ENCODE measurements around the gene F8. TPM values are rescaled to one million over a fixed set of nuclear protein-coding genes. Genes with fewer than 3 reads are reported as not detected.

Gene F8
- total and polyA plus RNA-seq, 10 of the 15 experiments (the other 5 are each of a cell fraction or from before 2014, with no cell fraction given) = 3.0 to 8.1 (median 5.1) TPM

GRCh38 chrX:154980330-154981115 is 42.0 kb downstream of the F8 start (continued):
- TF ChIP-seq, protein P1, sequence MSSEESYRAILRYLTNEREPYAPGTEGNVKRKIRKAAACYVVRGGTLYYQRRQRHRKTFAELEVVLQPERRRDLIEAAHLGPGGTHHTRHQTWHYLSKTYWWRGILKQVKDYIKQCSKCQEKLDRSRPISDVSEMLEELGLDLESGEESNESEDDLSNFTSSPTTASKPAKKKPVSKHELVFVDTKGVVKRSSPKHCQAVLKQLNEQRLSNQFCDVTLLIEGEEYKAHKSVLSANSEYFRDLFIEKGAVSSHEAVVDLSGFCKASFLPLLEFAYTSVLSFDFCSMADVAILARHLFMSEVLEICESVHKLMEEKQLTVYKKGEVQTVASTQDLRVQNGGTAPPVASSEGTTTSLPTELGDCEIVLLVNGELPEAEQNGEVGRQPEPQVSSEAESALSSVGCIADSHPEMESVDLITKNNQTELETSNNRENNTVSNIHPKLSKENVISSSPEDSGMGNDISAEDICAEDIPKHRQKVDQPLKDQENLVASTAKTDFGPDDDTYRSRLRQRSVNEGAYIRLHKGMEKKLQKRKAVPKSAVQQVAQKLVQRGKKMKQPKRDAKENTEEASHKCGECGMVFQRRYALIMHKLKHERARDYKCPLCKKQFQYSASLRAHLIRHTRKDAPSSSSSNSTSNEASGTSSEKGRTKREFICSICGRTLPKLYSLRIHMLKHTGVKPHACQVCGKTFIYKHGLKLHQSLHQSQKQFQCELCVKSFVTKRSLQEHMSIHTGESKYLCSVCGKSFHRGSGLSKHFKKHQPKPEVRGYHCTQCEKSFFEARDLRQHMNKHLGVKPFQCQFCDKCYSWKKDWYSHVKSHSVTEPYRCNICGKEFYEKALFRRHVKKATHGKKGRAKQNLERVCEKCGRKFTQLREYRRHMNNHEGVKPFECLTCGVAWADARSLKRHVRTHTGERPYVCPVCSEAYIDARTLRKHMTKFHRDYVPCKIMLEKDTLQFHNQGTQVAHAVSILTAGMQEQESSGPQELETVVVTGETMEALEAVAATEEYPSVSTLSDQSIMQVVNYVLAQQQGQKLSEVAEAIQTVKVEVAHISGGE (CRISPR knock-in tag; IDR thresholded peaks at IDR 0.05) = no peak
- TF ChIP-seq PRDM15 (CRISPR knock-in tag; IDR thresholded peaks at IDR 0.05) (no peak), RELA (IDR thresholded peaks at IDR 0.05; ENCODE audit: borderline replicate concordance, partially characterized antibody) (no peak), ZNF207 (IDR thresholded peaks at IDR 0.05; ENCODE audit: borderline replicate concordance) (no peak), TCF12 (IDR thresholded peaks at IDR 0.05; ENCODE audit: low read depth, low read length) (no peak), SMAD1 (IDR thresholded peaks at IDR 0.05; ENCODE audit: low read depth, partially characterized antibody) (no peak), NKRF (conservative IDR thresholded peaks at IDR 0.05) (no peak), KAT2A (conservative IDR thresholded peaks at IDR 0.05; ENCODE audit: control insufficient read depth, low read depth, low read length) (no peak), BHLHE40 (IDR thresholded peaks at IDR 0.05; ENCODE audit: borderline replicate concordance in 1 of 2, low read depth in 2 of 2, low read length in 1 of 2) (peak; percentile 23 to 30; a peak in 1 of 4 replicates), SREBF2 (IDR thresholded peaks at IDR 0.05; ENCODE audit: low read length) (no peak), SKIL (IDR thresholded peaks at IDR 0.05; ENCODE audit: low read depth, poor library complexity, severe bottlenecking) (no peak), FOXM1 (IDR thresholded peaks at IDR 0.05; ENCODE audit: low read depth, low read length) (no peak)
- TF ChIP-seq, protein P2, sequence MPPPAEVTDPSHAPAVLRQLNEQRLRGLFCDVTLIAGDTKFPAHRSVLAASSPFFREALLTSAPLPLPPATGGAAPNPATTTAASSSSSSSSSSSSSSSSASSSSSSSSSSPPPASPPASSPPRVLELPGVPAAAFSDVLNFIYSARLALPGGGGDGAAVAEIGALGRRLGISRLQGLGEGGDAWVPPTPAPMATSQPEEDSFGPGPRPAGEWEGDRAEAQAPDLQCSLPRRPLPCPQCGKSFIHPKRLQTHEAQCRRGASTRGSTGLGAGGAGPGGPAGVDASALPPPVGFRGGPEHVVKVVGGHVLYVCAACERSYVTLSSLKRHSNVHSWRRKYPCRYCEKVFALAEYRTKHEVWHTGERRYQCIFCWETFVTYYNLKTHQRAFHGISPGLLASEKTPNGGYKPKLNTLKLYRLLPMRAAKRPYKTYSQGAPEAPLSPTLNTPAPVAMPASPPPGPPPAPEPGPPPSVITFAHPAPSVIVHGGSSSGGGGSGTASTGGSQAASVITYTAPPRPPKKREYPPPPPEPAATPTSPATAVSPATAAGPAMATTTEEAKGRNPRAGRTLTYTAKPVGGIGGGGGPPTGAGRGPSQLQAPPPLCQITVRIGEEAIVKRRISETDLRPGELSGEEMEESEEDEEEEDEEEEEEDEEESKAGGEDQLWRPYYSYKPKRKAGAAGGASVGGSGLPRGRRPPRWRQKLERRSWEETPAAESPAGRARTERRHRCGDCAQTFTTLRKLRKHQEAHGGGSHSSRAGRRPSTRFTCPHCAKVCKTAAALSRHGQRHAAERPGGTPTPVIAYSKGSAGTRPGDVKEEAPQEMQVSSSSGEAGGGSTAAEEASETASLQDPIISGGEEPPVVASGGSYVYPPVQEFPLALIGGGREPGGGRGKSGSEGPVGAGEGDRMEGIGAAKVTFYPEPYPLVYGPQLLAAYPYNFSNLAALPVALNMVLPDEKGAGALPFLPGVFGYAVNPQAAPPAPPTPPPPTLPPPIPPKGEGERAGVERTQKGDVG (CRISPR knock-in tag; IDR thresholded peaks at IDR 0.05) = no peak
